NCI-H524 (cell line): ENCODE measurements around the gene CT45A9.
"Not testable (repeated sequence)": the region's sequence is repeated elsewhere in the genome, so short reads cannot be mapped to it uniquely, and the experiment has no call there.

Experiments
- DNase-seq, 2 experiments: peaks; one replicate each; lab custom pipeline; 2025; lab: John Stamatoyannopoulos, UW

CT45A9 gene, protein sequence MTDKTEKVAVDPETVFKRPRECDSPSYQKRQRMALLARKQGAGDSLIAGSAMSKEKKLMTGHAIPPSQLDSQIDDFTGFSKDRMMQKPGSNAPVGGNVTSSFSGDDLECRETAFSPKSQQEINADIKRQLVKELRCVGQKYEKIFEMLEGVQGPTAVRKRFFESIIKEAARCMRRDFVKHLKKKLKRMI

DNA sequence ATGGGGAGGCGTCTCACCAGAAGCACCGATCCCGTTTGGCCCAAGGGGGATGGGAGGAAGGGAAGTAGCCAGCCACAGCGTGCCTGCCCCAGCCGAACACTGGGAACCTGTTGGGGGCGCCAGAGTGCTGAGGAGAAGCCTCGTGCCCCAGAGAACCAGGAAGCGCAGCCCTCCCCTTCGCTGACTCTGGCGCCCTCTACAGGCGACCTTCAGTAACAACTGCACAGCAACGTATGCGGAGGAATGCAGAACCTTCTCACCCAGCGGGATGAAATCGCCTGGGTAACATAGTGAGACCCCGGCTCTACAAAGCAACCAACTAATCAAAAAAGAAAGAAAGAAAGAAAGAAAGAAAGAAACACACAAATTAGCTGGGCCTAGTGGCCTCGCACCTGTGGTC, at the start of gene CT45A9:
CT45A9 (minus strand) TSS at position 101 of the 400 bp plus-strand sequence. CDS start 3,751 bp downstream, outside the sequence.
- not testable (repeated sequence) for DNase-seq

DNA sequence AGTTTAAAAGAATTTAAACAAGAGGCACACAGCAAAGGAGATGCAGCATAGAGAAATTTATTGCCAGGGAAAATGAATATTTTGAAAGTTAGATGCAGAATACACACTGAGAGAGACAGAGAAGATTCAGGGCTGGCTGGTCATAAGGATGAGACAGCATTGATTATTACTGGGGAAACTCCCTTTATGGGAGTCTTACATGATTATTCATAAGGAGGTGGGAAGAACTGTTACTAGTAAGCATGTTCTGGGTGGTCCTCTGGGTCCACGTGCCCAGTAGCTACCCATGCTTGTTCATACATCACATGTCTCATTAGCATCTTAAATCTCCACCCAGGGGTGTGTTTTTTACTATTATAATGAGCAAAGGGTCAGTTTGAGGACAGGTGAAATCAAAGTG, 48.9 kb upstream of the CT45A9 start:
- not testable (repeated sequence) for DNase-seq

DNA sequence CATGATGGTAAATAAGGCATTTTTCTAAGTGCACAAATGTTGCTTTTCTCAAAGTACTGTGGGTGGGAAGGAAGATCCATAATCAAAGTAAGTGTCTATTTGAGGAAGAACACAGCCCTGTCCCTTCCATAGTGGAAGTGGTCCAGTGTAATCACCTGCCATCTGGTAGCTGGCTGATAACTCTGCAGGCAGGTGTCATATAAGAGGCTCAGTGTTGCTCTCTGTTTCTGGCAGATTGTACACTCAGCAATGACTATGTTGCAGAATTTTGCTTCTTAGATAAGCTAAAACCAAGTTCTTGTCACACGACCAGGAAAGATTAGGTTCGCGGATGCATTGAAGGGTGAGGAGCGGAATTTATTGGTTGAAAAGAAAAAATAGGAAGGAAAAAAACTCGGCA, 42.8 kb upstream of the CT45A9 start:
- peak; percentile 29 to 77 for DNase-seq

DNA sequence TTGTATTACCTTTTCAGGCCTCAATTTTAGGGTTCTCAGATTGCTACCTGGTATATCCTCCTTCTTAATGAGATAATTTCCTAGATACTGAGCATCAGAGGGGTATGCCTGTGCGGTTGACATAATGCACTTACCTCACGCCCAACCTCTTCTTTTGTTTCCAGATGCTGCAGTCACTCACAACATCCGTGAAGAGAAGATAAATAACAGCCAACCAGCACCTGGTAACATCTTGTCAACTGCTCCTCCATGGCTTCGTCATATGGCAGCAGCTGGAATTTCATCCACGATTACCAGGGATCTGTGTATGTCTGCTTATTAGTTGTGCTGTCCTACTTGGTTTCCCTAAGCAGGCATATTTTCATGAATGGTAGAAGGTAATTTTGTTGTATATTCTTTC, 38.6 kb upstream of the CT45A9 start:
- peak in 1 of 2 experiments; percentile 2 for DNase-seq

DNA sequence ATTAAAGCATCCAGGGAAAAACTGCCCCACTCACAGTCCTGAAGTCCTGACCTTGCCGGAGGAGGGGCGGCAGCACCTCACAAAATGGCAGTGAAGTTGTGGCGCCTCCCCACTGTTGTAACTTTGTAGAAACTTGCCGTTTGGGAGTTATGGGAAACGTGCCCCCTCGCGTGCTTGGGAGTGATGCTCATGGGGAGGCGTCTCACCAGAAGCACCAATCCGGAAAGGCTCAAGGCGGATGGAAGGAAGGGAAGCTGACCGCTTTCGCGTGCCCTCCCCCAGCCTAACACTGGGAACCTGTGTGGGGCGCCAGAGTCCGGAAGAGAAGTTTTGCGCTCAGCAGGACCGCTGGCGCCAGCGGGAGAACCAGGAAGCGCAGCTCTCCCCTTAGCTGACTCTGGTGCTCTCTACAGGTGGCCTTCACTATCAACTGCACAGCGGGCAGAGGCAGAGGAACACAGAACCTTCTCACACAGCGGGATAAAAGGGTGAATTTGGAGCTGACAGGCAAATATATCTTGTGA, 21.7 kb upstream of the CT45A9 start, which contains the start of the genes CT45A10 and SAGE1:
CT45A10 (minus strand) TSS at position 151 of the 524 bp plus-strand sequence. CDS start 8,100 bp downstream, outside the sequence.
SAGE1 (plus strand) TSS at position 423 of the 524 bp plus-strand sequence. CDS start 2,527 bp downstream, outside the sequence.
- no peak for DNase-seq

DNA sequence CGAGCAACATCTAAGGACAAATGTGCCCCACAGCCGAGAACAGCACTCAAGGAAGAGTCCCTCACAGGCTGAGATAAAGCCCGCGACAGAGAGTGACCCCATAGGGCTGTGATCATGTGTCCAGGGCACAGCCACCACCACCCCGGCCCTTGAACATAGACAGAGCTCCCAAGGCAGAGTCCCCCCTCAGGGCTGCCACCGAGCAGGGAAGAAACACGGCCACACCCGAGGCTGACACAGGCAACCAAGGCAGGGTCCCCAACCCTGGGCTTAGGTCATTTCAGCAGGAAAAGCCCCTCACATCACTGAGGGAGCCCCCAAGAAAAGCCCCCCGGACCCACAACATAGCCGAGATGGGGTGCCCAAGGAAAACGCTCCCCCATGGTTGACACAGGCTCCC, 21.2 kb upstream of the CT45A9 start:
- no peak for DNase-seq

DNA sequence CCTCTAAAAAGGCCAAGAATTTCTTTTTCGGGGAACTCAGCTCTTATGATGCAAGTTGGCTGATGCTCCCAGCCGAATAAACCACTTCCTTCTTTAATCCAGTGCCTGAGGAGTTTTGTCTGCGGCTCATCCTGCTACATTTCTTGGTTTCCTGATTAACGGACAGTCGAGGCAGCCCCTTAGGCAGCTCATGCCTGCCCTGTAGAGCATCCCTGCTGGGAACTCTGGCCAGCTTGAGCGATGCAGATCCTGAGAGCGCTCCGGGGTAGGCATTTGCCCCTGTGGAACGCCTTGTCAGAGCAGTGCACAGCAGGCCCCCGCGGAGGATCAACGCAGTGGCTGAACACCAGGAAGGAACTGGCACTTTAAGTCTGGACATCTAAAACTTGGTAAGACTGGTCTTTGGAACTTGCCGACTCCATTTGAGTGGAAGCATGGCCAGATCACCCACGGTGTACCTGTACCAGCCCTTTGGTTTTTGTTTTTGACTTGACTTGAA, 18.5 kb upstream of the CT45A9 start:
- DNase-seq: no peak

DNA sequence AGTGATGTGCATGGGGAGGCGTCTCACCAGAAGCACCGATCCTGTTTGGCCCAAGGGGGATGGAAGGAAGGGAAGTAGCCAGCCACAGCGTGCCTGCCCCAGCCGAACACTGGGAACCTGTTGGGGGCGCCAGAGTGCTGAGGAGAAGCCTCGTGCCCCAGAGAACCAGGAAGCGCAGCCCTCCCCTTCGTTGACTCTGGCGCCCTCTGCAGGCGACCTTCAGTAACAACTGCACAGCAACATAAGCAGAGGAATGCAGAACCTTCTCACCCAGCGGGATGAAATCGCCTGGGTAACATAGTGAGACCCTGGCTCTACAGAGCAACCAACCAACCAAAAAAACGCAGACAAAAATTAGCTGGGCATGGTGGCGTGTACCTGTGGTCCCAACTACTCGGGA, 17.4 kb upstream of the CT45A9 start:
- peak; percentile 53 to 57 for DNase-seq

DNA sequence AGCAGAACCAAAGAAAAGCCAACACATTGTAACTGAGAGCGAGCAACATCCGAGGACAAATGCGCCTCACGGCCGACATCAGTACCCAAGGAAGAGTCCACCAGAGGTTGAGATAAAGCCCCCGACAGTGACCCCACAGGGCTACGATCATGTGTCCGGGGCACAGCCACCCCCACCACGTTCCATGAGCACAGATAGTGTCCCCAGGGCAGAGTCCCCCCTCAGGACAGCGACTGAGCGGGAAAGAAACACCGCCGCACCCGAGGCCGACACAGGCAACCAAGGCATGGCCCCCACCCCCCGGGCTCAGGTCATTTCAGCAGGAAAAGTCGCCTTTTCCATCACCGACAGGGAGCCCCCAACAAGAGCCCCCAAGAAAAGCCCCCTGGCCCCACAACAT, 16.6 kb upstream of the CT45A9 start:
- DNase-seq: not testable (repeated sequence)

DNA sequence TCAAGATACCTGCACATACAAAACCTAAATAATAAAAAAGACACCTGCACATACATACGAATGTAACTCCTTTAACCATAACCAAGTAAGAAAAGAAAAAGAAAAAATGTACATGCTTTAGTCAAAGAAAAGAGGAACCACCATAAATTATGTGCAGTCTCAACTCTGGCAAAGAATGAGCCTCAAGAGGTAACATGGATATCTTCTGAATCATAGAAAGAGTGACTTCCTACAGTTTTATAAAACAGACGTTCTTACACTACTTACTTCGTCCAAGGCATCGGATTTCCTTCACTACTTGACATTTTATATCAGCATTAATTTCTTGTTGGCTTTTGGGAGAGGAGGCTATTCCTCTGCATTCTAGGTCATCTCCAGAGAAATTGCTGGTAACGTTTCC, 11.1 kb upstream of the CT45A9 start:
- DNase-seq: not testable (repeated sequence)

DNA sequence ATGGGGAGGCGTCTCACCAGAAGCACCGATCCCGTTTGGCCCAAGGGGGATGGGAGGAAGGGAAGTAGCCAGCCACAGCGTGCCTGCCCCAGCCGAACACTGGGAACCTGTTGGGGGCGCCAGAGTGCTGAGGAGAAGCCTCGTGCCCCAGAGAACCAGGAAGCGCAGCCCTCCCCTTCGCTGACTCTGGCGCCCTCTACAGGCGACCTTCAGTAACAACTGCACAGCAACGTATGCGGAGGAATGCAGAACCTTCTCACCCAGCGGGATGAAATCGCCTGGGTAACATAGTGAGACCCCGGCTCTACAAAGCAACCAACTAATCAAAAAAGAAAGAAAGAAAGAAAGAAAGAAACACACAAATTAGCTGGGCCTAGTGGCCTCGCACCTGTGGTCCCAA, 17.2 kb downstream of the CT45A9 start, which contains the start of gene CT45A8:
CT45A8 (minus strand) TSS at position 101 of the 400 bp plus-strand sequence. CDS start 3,755 bp downstream, outside the sequence.
- DNase-seq: not testable (repeated sequence)

DNA sequence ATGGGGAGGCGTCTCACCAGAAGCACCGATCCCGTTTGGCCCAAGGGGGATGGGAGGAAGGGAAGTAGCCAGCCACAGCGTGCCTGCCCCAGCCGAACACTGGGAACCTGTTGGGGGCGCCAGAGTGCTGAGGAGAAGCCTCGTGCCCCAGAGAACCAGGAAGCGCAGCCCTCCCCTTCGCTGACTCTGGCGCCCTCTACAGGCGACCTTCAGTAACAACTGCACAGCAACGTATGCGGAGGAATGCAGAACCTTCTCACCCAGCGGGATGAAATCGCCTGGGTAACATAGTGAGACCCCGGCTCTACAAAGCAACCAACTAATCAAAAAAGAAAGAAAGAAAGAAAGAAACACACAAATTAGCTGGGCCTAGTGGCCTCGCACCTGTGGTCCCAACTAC, 34.4 kb downstream of the CT45A9 start, which contains the start of gene CT45A7:
CT45A7 (minus strand) TSS at position 101 of the 400 bp plus-strand sequence. CDS start 3,747 bp downstream, outside the sequence.
- not testable (repeated sequence) for DNase-seq

DNA sequence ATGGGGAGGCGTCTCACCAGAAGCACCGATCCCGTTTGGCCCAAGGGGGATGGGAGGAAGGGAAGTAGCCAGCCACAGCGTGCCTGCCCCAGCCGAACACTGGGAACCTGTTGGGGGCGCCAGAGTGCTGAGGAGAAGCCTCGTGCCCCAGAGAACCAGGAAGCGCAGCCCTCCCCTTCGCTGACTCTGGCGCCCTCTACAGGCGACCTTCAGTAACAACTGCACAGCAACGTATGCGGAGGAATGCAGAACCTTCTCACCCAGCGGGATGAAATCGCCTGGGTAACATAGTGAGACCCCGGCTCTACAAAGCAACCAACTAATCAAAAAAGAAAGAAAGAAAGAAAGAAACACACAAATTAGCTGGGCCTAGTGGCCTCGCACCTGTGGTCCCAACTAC, 51.7 kb downstream of the CT45A9 start, which contains the start of gene CT45A2:
CT45A2 (minus strand) TSS at position 101 of the 400 bp plus-strand sequence. CDS start 3,747 bp downstream, outside the sequence.
- DNase-seq: not testable (repeated sequence)
